Neural progenitor cell (in vitro differentiated cells): Measurements from ENCODE around the gene NLK. TPM values are rescaled to one million over a fixed set of nuclear protein-coding genes. Genes with fewer than 3 reads are reported as not detected.

ENCODE experiments used
- DNase-seq: peaks from one replicate; pipeline ENCODE4 v3.0.0-alpha.2; 2016; ENCODE audit warnings: low spot score
- H2AFZ ChIP-seq: fragments of 200-600 bp; sonication (generic); replicated peaks from 2 replicates; pipeline ENCODE4 v1.6.1; 2016; ENCODE audit warnings: antibody characterized with exemption
- H3F3A ChIP-seq: fragments of 200-600 bp; sonication (generic); 2 replicates; pipeline ENCODE4 v1.6.1; 2016; ENCODE audit warnings: antibody characterized with exemption, low read depth
- H3K27ac ChIP-seq: fragments of 200-600 bp; sonication (generic); 2 replicates; pipeline ENCODE4 v1.5.1; 2016; ENCODE audit warnings: mild to moderate bottlenecking
- H3K27me3 ChIP-seq: fragments of 200-600 bp; sonication (generic); 2 replicates; pipeline ENCODE4 v1.6.1; 2016; ENCODE audit warnings: mild to moderate bottlenecking, moderate library complexity
- H3K36me3 ChIP-seq: fragments of 200-600 bp; sonication (generic); 2 replicates; pipeline ENCODE4 v1.5.1; 2016
- H3K4me1 ChIP-seq: fragments of 200-600 bp; sonication (generic); 2 replicates; pipeline ENCODE4 v1.6.1; 2016; ENCODE audit warnings: mixed run types
- H3K4me2 ChIP-seq: fragments of 200-600 bp; sonication (generic); 2 replicates; pipeline ENCODE4 v1.6.1; 2016
- H3K4me3 ChIP-seq: fragments of 200-600 bp; sonication (generic); 2 replicates; pipeline ENCODE4 v1.5.1; 2016
- H3K79me2 ChIP-seq: fragments of 200-600 bp; sonication (generic); 2 replicates; pipeline ENCODE4 v1.6.1; 2016; ENCODE audit warnings: low read depth
- H3K9ac ChIP-seq: fragments of 200-600 bp; sonication (generic); 2 replicates; pipeline ENCODE4 v1.6.1; 2016
- H3K9me3 ChIP-seq: fragments of 200-600 bp; sonication (generic); 2 replicates; pipeline ENCODE4 v1.5.1; 2016; ENCODE audit warnings: low read depth
- H4K20me1 ChIP-seq: fragments of 200-600 bp; sonication (generic); 2 replicates; pipeline ENCODE4 v1.6.1; 2016; ENCODE audit warnings: low read depth
- H3K27ac Mint-ChIP-seq: 3 replicates; pipeline ENCODE4 v1.8.0; 2021; ENCODE audit warnings: mixed read lengths
- H3K27me3 Mint-ChIP-seq: 2 replicates; pipeline ENCODE4 v1.8.0; 2022; ENCODE audit warnings: low read depth, mild to moderate bottlenecking, inconsistent platforms, moderate library complexity, mixed read lengths; ENCODE audit not compliant: insufficient read depth
- H3K36me3 Mint-ChIP-seq: 3 replicates; pipeline ENCODE4 v1.8.0; 2021; ENCODE audit warnings: mixed read lengths
- H3K4me1 Mint-ChIP-seq: 3 replicates; pipeline ENCODE4 v1.8.0; 2021; ENCODE audit warnings: mixed read lengths
- H3K4me3 Mint-ChIP-seq: 3 replicates; pipeline ENCODE4 v1.8.0; 2021; ENCODE audit warnings: mild to moderate bottlenecking, moderate library complexity, mixed read lengths
- H3K9me3 Mint-ChIP-seq: 3 replicates; pipeline ENCODE4 v1.8.0; 2020; ENCODE audit warnings: mixed read lengths
- CTCF ChIP-seq: fragments of 200-600 bp; sonication (generic); IDR thresholded peaks from 2 replicates; pipeline ENCODE4 v1.5.1; 2017; ENCODE audit warnings: antibody characterized with exemption, mild to moderate bottlenecking
- EZH2 ChIP-seq: fragments of 200-600 bp; sonication (generic); IDR thresholded peaks from 2 replicates; pipeline ENCODE4 v1.6.1; 2017; ENCODE audit warnings: antibody characterized with exemption, mild to moderate bottlenecking, moderate library complexity
- EZH2phosphoT487 ChIP-seq: fragments of 200-600 bp; sonication (generic); IDR thresholded peaks from 2 replicates; pipeline ENCODE4 v1.6.1; 2017; ENCODE audit warnings: antibody characterized with exemption
- total RNA-seq: library from RNA; depleted of rRNA; stranded (reverse); fragments of >200 nt; gene quantifications from 2 replicates; pipeline ENCODE4 v1.2.3, GENCODE V29; 2015; ENCODE audit warnings: low replicate concordance

Gene NLK
- total RNA-seq, 1 donor from 2014 or later: 61.7 TPM

GRCh38 chr17:28131599-28131998 lies 89.1 kb downstream of the NLK start:
- Mint-ChIP-seq H3K9me3 (no peaks in the 10 kb centered on the region), H3K4me1 (peaks cover 6% of the 10 kb centered on the region), H3K27me3 (no peaks in the 10 kb centered on the region), H3K27ac (no peak overlapping the region), H3K4me3 (no peak overlapping the region), H3K36me3 (peaks cover 4% of the 10 kb centered on the region)
- TF ChIP-seq CTCF (no peak), EZH2phosphoT487 (no peak), EZH2 (no peak)
- no peaks in the 10 kb centered on the region for H3K4me1 ChIP-seq
- DNase-seq: no peak
- H3K27me3 ChIP-seq: no peaks in the 10 kb centered on the region
- H3K4me2 ChIP-seq: no peak overlapping the region
- no peaks in the 10 kb centered on the region for H4K20me1 ChIP-seq
- no peaks in the 10 kb centered on the region for H3K79me2 ChIP-seq
- H3F3A ChIP-seq: no peaks in the 10 kb centered on the region
- no peak overlapping the region for H2AFZ ChIP-seq
- no peaks in the 10 kb centered on the region for H3K36me3 ChIP-seq
- H3K9ac ChIP-seq: no peak overlapping the region
- no peaks in the 10 kb centered on the region for H3K9me3 ChIP-seq
- no peak overlapping the region for H3K4me3 ChIP-seq
- H3K27ac ChIP-seq: no peak overlapping the region

- no peak overlapping the region for H3K27ac Mint-ChIP-seq
- H3K9me3 Mint-ChIP-seq: no peaks in the 10 kb centered on the region
- peaks cover 6% of the 10 kb centered on the region for H3K4me1 Mint-ChIP-seq
- Histone ChIP-seq H3K27ac (no peak overlapping the region), H2AFZ (no peak overlapping the region), H3K27me3 (no peaks in the 10 kb centered on the region), H3K4me3 (no peak overlapping the region), H3K9ac (no peak overlapping the region), H3K4me1 (no peaks in the 10 kb centered on the region), H3K9me3 (no peaks in the 10 kb centered on the region), H3F3A (no peaks in the 10 kb centered on the region), H4K20me1 (no peaks in the 10 kb centered on the region), H3K79me2 (no peaks in the 10 kb centered on the region), H3K36me3 (no peaks in the 10 kb centered on the region), H3K4me2 (no peak overlapping the region)
- TF ChIP-seq CTCF (no peak), EZH2 (no peak), EZH2phosphoT487 (no peak)
- H3K36me3 Mint-ChIP-seq: peaks cover 4% of the 10 kb centered on the region
- no peak for DNase-seq
- no peaks in the 10 kb centered on the region for H3K27me3 Mint-ChIP-seq
- H3K4me3 Mint-ChIP-seq: no peak overlapping the region
These were observed 91.1 kb downstream of the NLK start for GRCh38 chr17:28133562-28133970.

GRCh38 chr17:28136923-28137322 lies 94.4 kb downstream of the NLK start:
- H3K4me2 ChIP-seq: no peak overlapping the region
- H3K27ac ChIP-seq: no peak overlapping the region
- Mint-ChIP-seq H3K27ac (no peak overlapping the region), H3K9me3 (no peaks in the 10 kb centered on the region), H3K4me1 (peaks cover 7% of the 10 kb centered on the region), H3K36me3 (peaks cover 4% of the 10 kb centered on the region), H3K4me3 (no peak overlapping the region), H3K27me3 (no peaks in the 10 kb centered on the region)
- peaks cover 2% of the 10 kb centered on the region for H4K20me1 ChIP-seq
- no peak for DNase-seq
- no peaks in the 10 kb centered on the region for H3K27me3 ChIP-seq
- H3K9me3 ChIP-seq: no peaks in the 10 kb centered on the region
- no peak for TF ChIP-seq EZH2
- H3K36me3 ChIP-seq: no peaks in the 10 kb centered on the region
- no peak overlapping the region for H3K4me3 ChIP-seq
- peaks cover 4% of the 10 kb centered on the region for H3K4me1 ChIP-seq
- no peaks in the 10 kb centered on the region for H3K79me2 ChIP-seq
- H3F3A ChIP-seq: no peaks in the 10 kb centered on the region
- no peak overlapping the region for H3K9ac ChIP-seq
- no peak overlapping the region for H2AFZ ChIP-seq

GRCh38 chr17:28139822-28140221 lies 97.3 kb downstream of the NLK start:
- H3K27me3 ChIP-seq: no peaks in the 10 kb centered on the region
- no peak for DNase-seq
- H3K27ac Mint-ChIP-seq: no peak overlapping the region
- H4K20me1 ChIP-seq: peaks cover 7% of the 10 kb centered on the region
- no peaks in the 10 kb centered on the region for H3K9me3 Mint-ChIP-seq
- no peak overlapping the region for H3K4me3 Mint-ChIP-seq
- no peak overlapping the region for H3K4me2 ChIP-seq
- peaks cover 7% of the 10 kb centered on the region for H3K4me1 ChIP-seq
- H3K4me1 Mint-ChIP-seq: peaks cover 31% of the 10 kb centered on the region
- H2AFZ ChIP-seq: no peak overlapping the region
- H3K36me3 ChIP-seq: no peaks in the 10 kb centered on the region
- no peaks in the 10 kb centered on the region for H3K79me2 ChIP-seq
- no peaks in the 10 kb centered on the region for H3F3A ChIP-seq
- TF ChIP-seq EZH2phosphoT487 (no peak), CTCF (no peak), EZH2 (no peak)
- no peak overlapping the region for H3K27ac ChIP-seq
- no peak overlapping the region for H3K4me3 ChIP-seq
- no peaks in the 10 kb centered on the region for H3K27me3 Mint-ChIP-seq
- no peaks in the 10 kb centered on the region for H3K9me3 ChIP-seq
- H3K9ac ChIP-seq: no peak overlapping the region
- no peaks in the 10 kb centered on the region for H3K36me3 Mint-ChIP-seq
